ENCODE measurements around the gene PPM1D.
"Not testable (repeated sequence)": the region's sequence is repeated elsewhere in the genome, so short reads cannot be mapped to it uniquely, and the experiment has no call there.

The PPM1D gene

GRCh38 chr17:60593441-60594036, 6.5 kb upstream of the PPM1D start:
- DNase-seq (ENCODE audit: low read depth, low spot score) = not testable (repeated sequence)

GRCh38 chr17:60594170-60594569, 5.8 kb upstream of the PPM1D start:
- DNase-seq (ENCODE audit: low read depth, low spot score) = not testable (repeated sequence)

- no peak for DNase-seq (ENCODE audit: low read depth, low spot score)
Observed at GRCh38 chr17:60594734-60595133, 5.3 kb upstream of the PPM1D start.

- no peak for DNase-seq (ENCODE audit: low read depth, low spot score)
Observed at GRCh38 chr17:60597297-60597696, 2.7 kb upstream of the PPM1D start.

GRCh38 chr17:60598001-60598736, 1.8 kb upstream of the PPM1D start:
- DNase-seq (ENCODE audit: low read depth, low spot score) = no peak

- no peak for DNase-seq (ENCODE audit: low read depth, low spot score)
Observed at GRCh38 chr17:60599220-60599619, 773 bp upstream of the PPM1D start.

GRCh38 chr17:60600490-60601446, 775 bp downstream of the PPM1D start:
- peak; percentile 90 for DNase-seq (ENCODE audit: low read depth, low spot score)

GRCh38 chr17:60601447-60602384, 1.7 kb downstream of the PPM1D start:
- DNase-seq (ENCODE audit: low read depth, low spot score) = peak; percentile 87

GRCh38 chr17:60602385-60602742, 2.4 kb downstream of the PPM1D start:
- peak; percentile 49 for DNase-seq (ENCODE audit: low read depth, low spot score)

- DNase-seq (ENCODE audit: low read depth, low spot score) = peak; percentile 7
Observed at GRCh38 chr17:60602871-60603270, 2.9 kb downstream of the PPM1D start.

GRCh38 chr17:60603477-60603876, 3.5 kb downstream of the PPM1D start:
- not testable (repeated sequence) for DNase-seq (ENCODE audit: low read depth, low spot score)

- DNase-seq (ENCODE audit: low read depth, low spot score) = peak; percentile 90
Observed at GRCh38 chr17:60604686-60605334, 4.8 kb downstream of the PPM1D start.

GRCh38 chr17:60606036-60606435, 6.0 kb downstream of the PPM1D start:
- no peak for DNase-seq (ENCODE audit: low read depth, low spot score)

GRCh38 chr17:60610473-60610872, 10.5 kb downstream of the PPM1D start:
- DNase-seq (ENCODE audit: low read depth, low spot score) = peak; percentile 34

- DNase-seq (ENCODE audit: low read depth, low spot score) = not testable (repeated sequence)
Observed at GRCh38 chr17:60611321-60611720, 11.3 kb downstream of the PPM1D start.

- no peak for DNase-seq (ENCODE audit: low read depth, low spot score)
Observed at GRCh38 chr17:60613325-60613724, 13.3 kb downstream of the PPM1D start.

- DNase-seq (ENCODE audit: low read depth, low spot score) = not testable (repeated sequence)
Observed at GRCh38 chr17:60613796-60614195, 13.8 kb downstream of the PPM1D start.

GRCh38 chr17:60614247-60614646, 14.3 kb downstream of the PPM1D start:
- not testable (repeated sequence) for DNase-seq (ENCODE audit: low read depth, low spot score)

- no peak for DNase-seq (ENCODE audit: low read depth, low spot score)
Observed at GRCh38 chr17:60615108-60615507, 15.1 kb downstream of the PPM1D start.

GRCh38 chr17:60615840-60616239, 15.8 kb downstream of the PPM1D start:
- DNase-seq (ENCODE audit: low read depth, low spot score) = no peak

- no peak for DNase-seq (ENCODE audit: low read depth, low spot score)
Observed at GRCh38 chr17:60618080-60618479, 18.1 kb downstream of the PPM1D start.
